K562 (cell line): ENCODE data around the gene LYRM7. TPM values are rescaled to one million over a fixed set of nuclear protein-coding genes. Genes with fewer than 3 reads are reported as not detected.

Experiments used
- KHSRP ChIP-seq: fragments of 450-650 bp; IDR thresholded peaks from 2 replicates; pipeline ENCODE4 v1.6.1; 2017
- LARP7 ChIP-seq: fragments of 450-650 bp; IDR thresholded peaks from 2 replicates; pipeline ENCODE4 v1.6.1; 2016
- MBD1 ChIP-seq: fragments of 250-450 bp; sonication (Bioruptor Pico); IDR thresholded peaks from 2 replicates; pipeline ENCODE4 v1.8.0; 2022; ENCODE audit warnings: inconsistent platforms
- MIER1 ChIP-seq: fragments of 450-650 bp; IDR thresholded peaks from 2 replicates; pipeline ENCODE4 v1.6.1; 2016; ENCODE audit warnings: antibody characterized with exemption, mild to moderate bottlenecking, low read depth
- MNT ChIP-seq, 2 experiments: fragments of 450-650 bp; conservative IDR thresholded peaks; 2 replicates each; pipeline ENCODE4 v1.6.1; 2017; ENCODE audit warnings: mild to moderate bottlenecking in 2 of 2, moderate library complexity in 2 of 2
- NR0B1 ChIP-seq: fragments of 450-650 bp; IDR thresholded peaks from one replicate; pipeline ENCODE4 v1.6.1; 2018; ENCODE audit warnings: mild to moderate bottlenecking, moderate library complexity; ENCODE audit not compliant: partially characterized antibody
- POLR3A ChIP-seq: IDR thresholded peaks from 2 replicates; pipeline ENCODE4 v1.6.1; 2011; ENCODE audit warnings: borderline replicate concordance, mild to moderate bottlenecking, moderate library complexity; ENCODE audit not compliant: insufficient read length, insufficient read depth; ENCODE audit errors: extremely low read depth
- ZNF143 ChIP-seq: sonication (generic); formaldehyde crosslinking; IDR thresholded peaks from 2 replicates; pipeline ENCODE4 v1.9.0; 2022; ENCODE audit warnings: mild to moderate bottlenecking, missing genetic modification reagents
- ZNF239 ChIP-seq: fragments of 250-450 bp; sonication (Bioruptor Pico); IDR thresholded peaks from 2 replicates; pipeline ENCODE4 v1.4.0; 2020; ENCODE audit warnings: mild to moderate bottlenecking
- ZNF76 ChIP-seq: fragments of 250-450 bp; sonication (Bioruptor Pico); IDR thresholded peaks from 2 replicates; pipeline ENCODE4 v1.4.0; 2020; ENCODE audit warnings: mild to moderate bottlenecking, moderate library complexity, borderline replicate concordance
- ZNF764 ChIP-seq: fragments of 250-450 bp; sonication (Bioruptor Pico); IDR thresholded peaks from 2 replicates; pipeline ENCODE4 v1.4.0; 2020; ENCODE audit warnings: low read depth, mild to moderate bottlenecking, moderate library complexity
- polyA plus RNA-seq, 8 experiments: library from polyadenylated mRNA; depleted of rRNA in 4 of 8; stranded (reverse) in 5 of 8; unstranded in 3 of 8; fragments of >200 nt; fragmentation: Nextera tagmentation in 2 of 8; fragmentation: Illumina TruSeq in 1 of 8; extraction: Ambion mirVana in 2 of 8; extraction: Trizol in 1 of 8; gene quantifications; 2 replicates each; pipeline versions ENCODE4 v1.2.1 to v1.2.3, GENCODE V29; 2011 to 2014; ENCODE audit warnings: inconsistent platforms in 1 of 8, missing spikeins in 1 of 8
- total RNA-seq, 7 experiments: library from RNA; depleted of rRNA in 6 of 7; stranded (reverse); fragments of >200 nt in 6 of 7; fragmentation: Illumina TruSeq in 2 of 7; extraction: Trizol in 2 of 7; gene quantifications; 2 replicates each; pipeline versions ENCODE4 v1.2.1 to v1.2.3, GENCODE V29; 2011 to 2021; ENCODE audit warnings: low replicate concordance in 1 of 7

Gene LYRM7
- total and polyA plus RNA-seq, 9 of the 15 experiments (the other 6 are each of a cell fraction or from before 2014, with no cell fraction given): 16.2 to 70.1 (median 33.3) TPM

GRCh38 chr5:131194725-131195124 lies 24.0 kb downstream of the LYRM7 start (continued):
- TF ChIP-seq MBD1 (CRISPR knock-in tag) (no peak), KHSRP (no peak), POLR3A (no peak), ZNF764 (CRISPR knock-in tag) (no peak), NR0B1 (no peak), MNT (conservative IDR thresholded peaks at IDR 0.05) (no peak), MIER1 (no peak), ZNF143 (CRISPR knock-in tag) (no peak), LARP7 (no peak), ZNF76 (no peak), ZNF239 (CRISPR knock-in tag) (no peak)
- TF ChIP-seq, all 486 proteins: peak for 0
